Suprapubic skin (tissue), 4 donors: ENCODE measurements around the gene ANTXR1.

ENCODE experiments used
- EP300 ChIP-seq: sonication (generic); formaldehyde crosslinking; IDR thresholded peaks from one replicate; pipeline ENCODE4 v1.6.1; 2017; ENCODE audit warnings: antibody characterized with exemption
- POLR2A ChIP-seq, 2 donors: fragments of 450-650 bp; IDR thresholded peaks; one replicate each; pipeline ENCODE4 v1.6.1; 2017; ENCODE audit warnings: antibody characterized with exemption in 2 of 2, mild to moderate bottlenecking in 2 of 2, moderate library complexity in 2 of 2
- POLR2AphosphoS5 ChIP-seq, 3 donors: sonication (generic); formaldehyde crosslinking; IDR thresholded peaks; one replicate each; pipeline ENCODE4 v1.6.1; 2017; ENCODE audit warnings: antibody characterized with exemption in 3 of 3
- TF ChIP-seq, protein P1 (sequence below), 2 donors: fragments of 200-600 bp in 1 of 2; fragments of 450-650 bp in 1 of 2; sonication (generic) in 1 of 2; IDR thresholded peaks; one replicate each; pipeline ENCODE4 v1.5.1; 2016 to 2019; ENCODE audit warnings: antibody characterized with exemption in 2 of 2, mild to moderate bottlenecking in 1 of 2, moderate library complexity in 1 of 2

DNA sequence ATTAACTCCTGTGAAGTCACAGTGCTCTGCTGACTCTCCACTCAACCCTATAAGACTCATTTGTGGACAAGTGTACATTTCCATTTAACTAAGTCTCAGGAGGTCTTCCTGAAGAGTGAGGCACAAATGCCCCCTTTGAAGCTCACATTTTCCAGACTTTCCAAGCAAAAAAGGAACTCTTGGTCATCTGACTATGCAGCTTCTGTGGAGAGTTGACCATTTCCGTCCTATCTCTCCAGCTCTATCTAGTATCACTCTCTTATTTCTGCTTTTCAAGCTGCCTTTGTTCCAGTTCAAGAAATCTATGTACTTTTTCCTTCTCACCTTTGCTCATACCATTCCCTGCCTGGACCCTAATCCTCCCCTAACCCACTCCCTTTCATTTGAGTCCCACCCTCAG lies 77.0 kb downstream of the ANTXR1 start:
- TF ChIP-seq EP300 (no peak), POLR2A (IDR thresholded peaks at IDR 0.05) (no peak), POLR2AphosphoS5 (IDR thresholded peaks at IDR 0.05) (no peak)
- TF ChIP-seq, protein P1, sequence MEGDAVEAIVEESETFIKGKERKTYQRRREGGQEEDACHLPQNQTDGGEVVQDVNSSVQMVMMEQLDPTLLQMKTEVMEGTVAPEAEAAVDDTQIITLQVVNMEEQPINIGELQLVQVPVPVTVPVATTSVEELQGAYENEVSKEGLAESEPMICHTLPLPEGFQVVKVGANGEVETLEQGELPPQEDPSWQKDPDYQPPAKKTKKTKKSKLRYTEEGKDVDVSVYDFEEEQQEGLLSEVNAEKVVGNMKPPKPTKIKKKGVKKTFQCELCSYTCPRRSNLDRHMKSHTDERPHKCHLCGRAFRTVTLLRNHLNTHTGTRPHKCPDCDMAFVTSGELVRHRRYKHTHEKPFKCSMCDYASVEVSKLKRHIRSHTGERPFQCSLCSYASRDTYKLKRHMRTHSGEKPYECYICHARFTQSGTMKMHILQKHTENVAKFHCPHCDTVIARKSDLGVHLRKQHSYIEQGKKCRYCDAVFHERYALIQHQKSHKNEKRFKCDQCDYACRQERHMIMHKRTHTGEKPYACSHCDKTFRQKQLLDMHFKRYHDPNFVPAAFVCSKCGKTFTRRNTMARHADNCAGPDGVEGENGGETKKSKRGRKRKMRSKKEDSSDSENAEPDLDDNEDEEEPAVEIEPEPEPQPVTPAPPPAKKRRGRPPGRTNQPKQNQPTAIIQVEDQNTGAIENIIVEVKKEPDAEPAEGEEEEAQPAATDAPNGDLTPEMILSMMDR (IDR thresholded peaks at IDR 0.05): no peak
